ENCODE measurements around the gene C1orf52.
A peak's percentile ranks its signal among the peaks of the same experiment; 100 is the strongest.

C1orf52 gene

GRCh38 chr1:85259118-85259911 is at the start of gene C1orf52:
C1orf52 (minus strand) TSS chr1:85259662; CDS start chr1:85259633, 29 bp downstream.
- H3K9me3 ChIP-seq (ENCODE audit: control insufficient read depth in 2 of 2, low read length in 2 of 2) = no peaks in the 10 kb centered on the region
- peak within 1 kb of the TSS; percentile 82 to 95 for H3K4me3 ChIP-seq (ENCODE audit: low read length in 2 of 2)
- peaks cover 0 to 8% of the 10 kb centered on the region in 2 donors for H3K36me3 ChIP-seq (ENCODE audit: control insufficient read depth in 2 of 2, insufficient read depth in 2 of 2, low read length in 2 of 2)
- no peaks in the 10 kb centered on the region for H3K27me3 ChIP-seq (ENCODE audit: control insufficient read depth in 1 of 2, insufficient read depth in 2 of 2, low read length in 2 of 2)
- H3K9ac ChIP-seq (ENCODE audit: low read length in 2 of 2) = peak within 1 kb of the TSS; percentile 79 to 89
- H3K4me1 ChIP-seq (ENCODE audit: control insufficient read depth, insufficient read depth, low read length) = peaks cover 13% of the 10 kb centered on the region
- peak within 1 kb of the TSS; percentile 56 for H3K27ac ChIP-seq (ENCODE audit: low read length)

DNA sequence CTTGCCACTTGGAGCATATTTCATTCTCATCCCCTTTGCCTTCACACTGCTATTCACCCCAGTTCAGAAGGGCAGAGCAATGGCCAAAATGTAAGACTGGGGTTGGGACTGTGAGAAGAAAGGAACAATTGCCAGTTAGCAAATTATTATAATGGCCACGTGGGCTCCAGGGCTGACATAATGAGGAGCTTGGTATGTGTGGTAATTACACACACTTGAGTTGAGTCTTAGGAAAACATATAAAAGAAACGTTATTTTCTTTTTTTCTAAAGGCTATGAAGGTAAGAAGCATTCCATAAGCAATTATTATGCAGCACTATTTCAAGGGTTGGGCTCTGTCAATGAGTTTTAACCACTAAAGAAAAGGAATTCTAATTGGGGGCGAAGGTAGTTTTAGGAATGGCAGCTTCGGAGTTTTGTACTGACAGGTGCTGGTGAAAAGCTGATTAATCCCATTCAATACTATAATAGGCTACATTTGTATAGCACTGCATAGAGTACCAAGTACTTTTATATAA is 49.4 kb upstream of the C1orf52 start:
- H3K27ac ChIP-seq (ENCODE audit: low read length) = no peak overlapping the region
- H3K9ac ChIP-seq (ENCODE audit: low read length in 2 of 2) = no peak overlapping the region
- H3K36me3 ChIP-seq (ENCODE audit: control insufficient read depth in 2 of 2, insufficient read depth in 2 of 2, low read length in 2 of 2) = no peaks in the 10 kb centered on the region
- no peaks in the 10 kb centered on the region for H3K9me3 ChIP-seq (ENCODE audit: control insufficient read depth in 2 of 2, low read length in 2 of 2)
- H3K27me3 ChIP-seq (ENCODE audit: control insufficient read depth in 1 of 2, insufficient read depth in 2 of 2, low read length in 2 of 2) = no peaks in the 10 kb centered on the region
- H3K4me1 ChIP-seq (ENCODE audit: control insufficient read depth, insufficient read depth, low read length) = peaks cover 2% of the 10 kb centered on the region
- no peak overlapping the region for H3K4me3 ChIP-seq (ENCODE audit: low read length in 2 of 2)

DNA sequence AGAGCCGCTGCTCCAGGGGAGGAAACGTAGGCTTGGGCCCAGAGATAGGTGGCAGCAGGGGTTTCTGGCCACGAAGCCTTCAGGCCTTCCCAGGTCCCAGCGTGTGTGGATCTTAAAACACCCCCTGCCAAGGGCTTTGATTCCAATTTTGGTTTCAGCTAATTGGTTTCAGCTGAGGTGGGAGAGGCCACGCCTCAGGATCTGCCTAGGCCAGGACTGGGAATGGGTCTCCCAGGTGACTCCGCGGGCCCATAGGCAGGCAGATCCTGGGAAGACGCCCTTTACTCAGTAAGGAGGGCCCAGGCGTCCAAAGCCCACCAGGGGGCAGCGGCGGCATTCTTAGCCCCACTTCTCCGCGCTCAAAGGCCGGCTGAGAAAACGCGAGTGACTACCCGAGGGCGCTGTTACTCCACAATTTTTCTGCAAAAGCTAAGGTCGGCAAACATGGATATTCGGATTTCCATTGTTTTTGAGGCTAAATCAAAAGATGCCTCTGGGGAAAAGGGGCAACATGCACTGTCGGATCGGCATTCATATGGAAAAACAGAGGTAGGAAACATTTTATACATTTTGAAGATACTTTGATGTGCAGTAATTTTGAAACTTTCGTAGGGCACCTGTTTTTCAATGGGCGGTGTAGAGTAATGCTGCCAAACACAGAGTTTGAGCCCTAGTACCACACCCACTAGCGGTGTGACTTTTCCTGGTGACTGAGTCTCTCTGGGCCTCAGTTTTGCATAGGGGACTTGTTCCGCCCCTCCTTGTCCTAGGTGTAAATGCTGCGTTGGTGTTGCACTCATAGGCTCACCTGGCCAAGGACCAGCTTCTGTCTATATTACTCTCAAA is 48.7 kb upstream of the C1orf52 start:
- peak overlapping the region in 1 of 2 donors; percentile 22 for H3K4me3 ChIP-seq (ENCODE audit: low read length in 2 of 2)

DNA sequence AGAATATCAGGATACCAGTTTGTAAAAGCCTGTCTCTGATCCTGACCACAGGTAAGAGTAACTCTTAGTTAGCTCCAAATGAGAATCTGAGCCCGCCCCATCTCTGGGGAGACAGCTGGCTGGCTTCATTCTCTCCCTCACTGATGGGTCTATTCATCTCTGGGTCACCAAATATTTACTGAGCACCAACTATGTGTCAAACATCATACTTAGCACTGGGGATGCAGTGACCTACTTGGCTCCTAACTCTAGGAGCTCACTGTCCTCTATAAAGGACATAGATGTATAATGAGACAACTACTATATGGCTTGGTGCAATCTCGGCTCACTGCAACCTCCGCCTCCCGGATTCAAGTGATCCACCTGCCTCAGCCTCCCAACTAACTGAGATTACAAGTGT is 46.8 kb upstream of the C1orf52 start:
- H3K4me1 ChIP-seq (ENCODE audit: control insufficient read depth, insufficient read depth, low read length) = peaks cover 2% of the 10 kb centered on the region
- no peaks in the 10 kb centered on the region for H3K36me3 ChIP-seq (ENCODE audit: control insufficient read depth in 2 of 2, insufficient read depth in 2 of 2, low read length in 2 of 2)
- H3K27me3 ChIP-seq (ENCODE audit: control insufficient read depth in 1 of 2, insufficient read depth in 2 of 2, low read length in 2 of 2) = no peaks in the 10 kb centered on the region
- no peak overlapping the region for H3K9ac ChIP-seq (ENCODE audit: low read length in 2 of 2)
- H3K9me3 ChIP-seq (ENCODE audit: control insufficient read depth in 2 of 2, low read length in 2 of 2) = no peaks in the 10 kb centered on the region
- H3K4me3 ChIP-seq (ENCODE audit: low read length in 2 of 2) = no peak overlapping the region
- H3K27ac ChIP-seq (ENCODE audit: low read length) = no peak overlapping the region

More for the DNA sequence above, 48.7 kb upstream of the C1orf52 start:
- Histone ChIP-seq H3K9me3 (ENCODE audit: control insufficient read depth in 2 of 2, low read length in 2 of 2) (no peaks in the 10 kb centered on the region), H3K36me3 (ENCODE audit: control insufficient read depth in 2 of 2, insufficient read depth in 2 of 2, low read length in 2 of 2) (no peaks in the 10 kb centered on the region), H3K27ac (ENCODE audit: low read length) (no peak overlapping the region), H3K4me1 (ENCODE audit: control insufficient read depth, insufficient read depth, low read length) (peaks cover 2% of the 10 kb centered on the region), H3K27me3 (ENCODE audit: control insufficient read depth in 1 of 2, insufficient read depth in 2 of 2, low read length in 2 of 2) (no peaks in the 10 kb centered on the region), H3K9ac (ENCODE audit: low read length in 2 of 2) (peak overlapping the region; percentile 23 to 62)

DNA sequence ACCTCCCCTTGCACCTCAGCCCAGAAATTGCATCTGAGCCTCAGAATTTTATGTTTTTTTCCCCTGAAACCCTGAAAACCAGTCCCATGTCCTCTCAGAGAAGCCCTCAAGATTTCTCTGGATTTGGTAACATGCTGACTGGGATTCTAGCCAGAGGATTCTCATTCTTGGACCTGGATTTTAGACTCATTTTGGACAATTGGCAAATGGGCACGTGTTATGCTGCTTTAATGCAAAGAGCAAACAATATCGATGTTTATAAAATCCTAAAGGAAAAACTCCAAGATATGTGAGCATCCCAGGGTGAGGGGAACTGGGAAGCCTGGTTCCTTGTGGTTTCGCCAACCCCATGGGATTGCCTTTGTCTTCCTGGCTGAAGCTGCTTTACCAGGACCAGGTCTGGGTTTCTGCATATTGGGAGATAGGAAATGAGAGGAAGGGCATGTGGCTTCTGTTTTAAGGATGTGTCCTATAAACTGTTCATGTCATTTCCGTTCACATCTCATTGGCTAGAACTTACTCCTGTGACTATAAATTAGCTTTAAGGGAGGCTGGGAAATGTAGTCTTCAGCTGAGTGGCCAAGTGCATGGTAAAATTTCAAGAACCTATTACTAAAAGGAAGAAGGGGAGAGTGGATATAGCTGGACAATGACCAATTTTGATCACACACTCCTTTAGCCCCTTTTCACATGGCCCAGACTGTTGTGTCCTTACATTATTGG is 44.1 kb upstream of the C1orf52 start:
- Histone ChIP-seq H3K36me3 (ENCODE audit: control insufficient read depth in 2 of 2, insufficient read depth in 2 of 2, low read length in 2 of 2) (no peaks in the 10 kb centered on the region), H3K4me1 (ENCODE audit: control insufficient read depth, insufficient read depth, low read length) (peaks cover 5% of the 10 kb centered on the region), H3K4me3 (ENCODE audit: low read length in 2 of 2) (no peak overlapping the region), H3K27me3 (ENCODE audit: control insufficient read depth in 1 of 2, insufficient read depth in 2 of 2, low read length in 2 of 2) (no peaks in the 10 kb centered on the region), H3K9me3 (ENCODE audit: control insufficient read depth in 2 of 2, low read length in 2 of 2) (no peaks in the 10 kb centered on the region), H3K27ac (ENCODE audit: low read length) (no peak overlapping the region), H3K9ac (ENCODE audit: low read length in 2 of 2) (no peak overlapping the region)

- no peak overlapping the region for H3K9ac ChIP-seq (ENCODE audit: low read length in 2 of 2)
- H3K4me3 ChIP-seq (ENCODE audit: low read length in 2 of 2) = no peak overlapping the region
- H3K9me3 ChIP-seq (ENCODE audit: control insufficient read depth in 2 of 2, low read length in 2 of 2) = no peaks in the 10 kb centered on the region
- no peaks in the 10 kb centered on the region for H3K27me3 ChIP-seq (ENCODE audit: control insufficient read depth in 1 of 2, insufficient read depth in 2 of 2, low read length in 2 of 2)
- H3K36me3 ChIP-seq (ENCODE audit: control insufficient read depth in 2 of 2, insufficient read depth in 2 of 2, low read length in 2 of 2) = no peaks in the 10 kb centered on the region
- peaks cover 13% of the 10 kb centered on the region for H3K4me1 ChIP-seq (ENCODE audit: control insufficient read depth, insufficient read depth, low read length)
- H3K27ac ChIP-seq (ENCODE audit: low read length) = no peak overlapping the region
These were observed 40.7 kb upstream of the C1orf52 start for GRCh38 chr1:85300140-85300539.

- Histone ChIP-seq H3K9me3 (ENCODE audit: control insufficient read depth in 2 of 2, low read length in 2 of 2) (no peaks in the 10 kb centered on the region), H3K27me3 (ENCODE audit: control insufficient read depth in 1 of 2, insufficient read depth in 2 of 2, low read length in 2 of 2) (no peaks in the 10 kb centered on the region), H3K36me3 (ENCODE audit: control insufficient read depth in 2 of 2, insufficient read depth in 2 of 2, low read length in 2 of 2) (no peaks in the 10 kb centered on the region), H3K9ac (ENCODE audit: low read length in 2 of 2) (peak overlapping the region; percentile 11 to 29), H3K4me3 (ENCODE audit: low read length in 2 of 2) (peak overlapping the region; percentile 12 to 54), H3K27ac (ENCODE audit: low read length) (peak overlapping the region; percentile 73), H3K4me1 (ENCODE audit: control insufficient read depth, insufficient read depth, low read length) (peaks cover 13% of the 10 kb centered on the region)
These were observed 38.6 kb upstream of the C1orf52 start for GRCh38 chr1:85297855-85298629.

DNA sequence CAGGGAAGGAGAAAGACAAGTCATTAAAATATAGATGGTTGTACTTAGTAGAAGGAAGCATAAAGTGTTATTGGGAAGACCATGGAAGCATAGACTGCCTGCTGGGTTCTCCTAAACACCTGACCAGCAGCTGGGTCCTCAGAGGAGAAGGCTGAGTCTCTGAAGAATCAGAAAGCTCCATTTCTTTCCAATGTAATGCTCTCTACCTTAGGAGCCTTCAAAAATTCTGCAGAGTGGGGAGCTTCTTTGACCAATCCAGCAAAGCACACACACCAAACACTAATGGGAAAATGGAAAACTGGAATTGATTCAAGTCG is 38.0 kb upstream of the C1orf52 start:
- no peak overlapping the region for H3K9ac ChIP-seq (ENCODE audit: low read length in 2 of 2)
- no peaks in the 10 kb centered on the region for H3K27me3 ChIP-seq (ENCODE audit: control insufficient read depth in 1 of 2, insufficient read depth in 2 of 2, low read length in 2 of 2)
- no peaks in the 10 kb centered on the region for H3K9me3 ChIP-seq (ENCODE audit: control insufficient read depth in 2 of 2, low read length in 2 of 2)
- no peaks in the 10 kb centered on the region for H3K36me3 ChIP-seq (ENCODE audit: control insufficient read depth in 2 of 2, insufficient read depth in 2 of 2, low read length in 2 of 2)
- H3K27ac ChIP-seq (ENCODE audit: low read length) = peak overlapping the region; percentile 73
- peaks cover 13% of the 10 kb centered on the region for H3K4me1 ChIP-seq (ENCODE audit: control insufficient read depth, insufficient read depth, low read length)
- peak overlapping the region; percentile 12 to 54 for H3K4me3 ChIP-seq (ENCODE audit: low read length in 2 of 2)

DNA sequence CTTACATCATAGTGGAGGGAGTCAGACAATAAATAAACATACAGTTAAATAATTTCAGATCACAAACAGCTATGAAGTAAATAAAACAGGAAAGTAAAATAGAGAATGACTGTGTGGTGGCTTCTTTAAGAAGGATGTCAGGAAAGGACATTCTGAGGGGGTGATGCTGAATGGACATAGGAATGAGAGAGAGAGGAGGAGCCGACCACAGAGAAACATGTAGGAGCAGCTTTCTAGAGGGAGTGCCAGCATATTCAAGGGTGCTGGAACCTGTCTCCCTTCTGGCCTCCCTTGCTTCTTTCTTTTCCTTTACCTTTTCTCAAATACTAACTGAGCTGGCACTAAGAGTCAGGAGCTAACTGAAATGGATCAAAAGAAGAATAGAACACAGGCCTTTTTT is 37.5 kb upstream of the C1orf52 start:
- Histone ChIP-seq H3K4me1 (ENCODE audit: control insufficient read depth, insufficient read depth, low read length) (peaks cover 13% of the 10 kb centered on the region), H3K4me3 (ENCODE audit: low read length in 2 of 2) (peak overlapping the region in 1 of 2 donors; percentile 12), H3K36me3 (ENCODE audit: control insufficient read depth in 2 of 2, insufficient read depth in 2 of 2, low read length in 2 of 2) (no peaks in the 10 kb centered on the region), H3K27me3 (ENCODE audit: control insufficient read depth in 1 of 2, insufficient read depth in 2 of 2, low read length in 2 of 2) (no peaks in the 10 kb centered on the region), H3K9ac (ENCODE audit: low read length in 2 of 2) (no peak overlapping the region), H3K9me3 (ENCODE audit: control insufficient read depth in 2 of 2, low read length in 2 of 2) (no peaks in the 10 kb centered on the region), H3K27ac (ENCODE audit: low read length) (peak overlapping the region; percentile 73)

GRCh38 chr1:85295654-85296053 is 36.2 kb upstream of the C1orf52 start:
- Histone ChIP-seq H3K36me3 (ENCODE audit: control insufficient read depth in 2 of 2, insufficient read depth in 2 of 2, low read length in 2 of 2) (no peaks in the 10 kb centered on the region), H3K27me3 (ENCODE audit: control insufficient read depth in 1 of 2, insufficient read depth in 2 of 2, low read length in 2 of 2) (no peaks in the 10 kb centered on the region), H3K9ac (ENCODE audit: low read length in 2 of 2) (no peak overlapping the region), H3K4me3 (ENCODE audit: low read length in 2 of 2) (no peak overlapping the region), H3K4me1 (ENCODE audit: control insufficient read depth, insufficient read depth, low read length) (peaks cover 13% of the 10 kb centered on the region), H3K9me3 (ENCODE audit: control insufficient read depth in 2 of 2, low read length in 2 of 2) (no peaks in the 10 kb centered on the region), H3K27ac (ENCODE audit: low read length) (no peak overlapping the region)

Data from stomach smooth muscle (tissue), 2 donors.